ENCODE data around the gene CSRP1.

DNA sequence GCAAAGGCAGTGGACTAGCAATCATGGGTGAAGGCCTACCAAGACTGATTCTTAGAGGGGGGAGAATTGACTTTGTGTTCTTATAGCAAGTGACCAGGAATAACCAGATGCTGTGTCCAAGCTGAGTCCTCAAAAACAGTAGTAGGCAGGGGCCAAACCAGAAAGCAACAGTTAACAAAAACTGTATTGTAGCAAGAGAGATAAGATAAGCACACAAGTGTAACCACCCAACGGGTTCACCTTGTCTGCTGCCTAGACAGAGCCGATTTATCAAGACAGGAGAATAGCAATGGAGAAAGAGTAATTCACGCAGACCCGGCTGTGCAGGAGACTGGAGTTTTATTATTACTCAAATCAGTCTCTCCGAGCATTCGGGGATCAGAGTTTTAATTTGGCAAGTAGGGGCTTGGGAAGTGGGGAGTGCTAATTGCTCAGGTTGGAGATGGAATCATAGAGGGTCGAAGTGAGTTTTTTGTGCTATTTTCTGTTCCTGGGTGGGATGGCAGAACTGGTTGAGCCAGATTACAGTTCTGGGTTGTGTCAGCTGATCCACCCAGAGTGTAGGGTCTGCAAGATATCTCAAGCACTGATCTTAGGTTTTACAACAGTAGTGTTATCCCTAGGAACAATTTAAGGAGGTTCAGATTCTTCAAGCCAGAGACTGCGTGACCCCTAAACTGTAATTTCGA is 8.3 kb upstream of the CSRP1 start:
- TF ChIP-seq CTCF (conservative IDR thresholded peaks at IDR 0.05 in 1 of 2, IDR thresholded peaks at IDR 0.05 in 1 of 2; ENCODE audit: extremely low read depth in 1 of 2, insufficient read depth in 1 of 2, low read depth in 1 of 2, low read length in 2 of 2) (no peak), EZH2 (IDR thresholded peaks at IDR 0.05; ENCODE audit: borderline replicate concordance, low read length) (no peak)
